GM19468 (cell line): ENCODE data around the gene NTSR1.

Experiments
- ATAC-seq: cut with Tn5 transposase; IDR thresholded peaks from one replicate; pipeline ENCODE4 v1.9.1; 2021; ENCODE audit warnings: mild to moderate bottlenecking, moderate library complexity, moderate number of reproducible peaks; ENCODE audit not compliant: unreplicated experiment; ENCODE audit errors: extremely low read depth

NTSR1 gene

DNA sequence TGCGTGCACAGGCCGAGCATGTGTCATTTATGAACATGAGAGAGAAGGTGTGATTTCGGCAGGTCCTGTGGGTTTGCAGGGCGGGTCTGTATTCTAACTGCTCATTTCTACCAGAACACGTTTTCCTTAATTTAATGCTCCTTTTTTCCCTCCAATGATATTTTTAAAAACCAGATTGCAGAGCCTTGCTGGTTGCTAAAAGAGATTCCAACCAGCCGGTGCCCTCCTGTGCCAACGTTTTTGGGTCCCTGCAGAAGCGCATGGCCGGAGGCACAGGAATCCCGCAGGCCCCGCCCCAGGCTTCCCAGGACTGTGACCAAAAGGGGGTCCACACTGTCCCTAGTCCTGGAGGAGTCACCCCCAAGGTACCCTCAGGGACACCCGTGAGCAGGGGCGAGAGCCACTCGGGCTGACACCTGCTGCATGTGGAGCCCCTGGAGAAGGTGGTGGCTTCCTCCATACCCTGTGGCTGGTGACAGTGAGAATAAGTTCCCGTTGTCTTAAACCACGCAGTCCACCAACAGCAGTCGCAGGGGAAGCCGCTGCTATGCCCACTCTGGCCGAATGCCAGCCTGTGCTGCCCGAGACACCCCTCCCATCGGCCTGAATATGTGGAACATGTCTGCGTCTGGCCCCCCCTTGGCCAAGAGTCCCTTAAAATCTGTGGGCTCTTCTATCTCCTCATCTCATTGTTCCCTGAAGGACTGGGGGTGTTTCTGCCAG lies 15.7 kb upstream of the NTSR1 start:
- ATAC-seq = no peak

DNA sequence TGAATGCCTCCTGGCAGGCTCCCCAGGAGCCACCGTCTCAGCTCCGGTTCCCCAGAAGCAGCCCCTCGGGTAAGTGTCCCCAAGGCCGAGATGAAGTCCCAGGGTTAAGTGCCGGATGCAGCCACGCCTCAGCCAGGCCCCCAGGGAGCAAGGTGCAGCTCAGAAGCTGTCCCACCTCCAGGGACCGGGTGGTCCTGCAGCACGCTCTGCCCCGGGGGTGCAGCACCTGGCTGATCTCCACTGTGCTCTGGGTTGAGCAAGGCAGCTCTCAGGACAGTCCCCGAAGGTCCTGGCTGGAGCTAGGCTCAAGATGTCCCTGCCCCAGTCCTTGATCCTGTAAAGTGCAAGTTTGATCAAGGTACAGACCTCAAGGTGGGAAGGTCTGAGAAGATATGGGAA lies 15.1 kb upstream of the NTSR1 start:
- no peak for ATAC-seq

DNA sequence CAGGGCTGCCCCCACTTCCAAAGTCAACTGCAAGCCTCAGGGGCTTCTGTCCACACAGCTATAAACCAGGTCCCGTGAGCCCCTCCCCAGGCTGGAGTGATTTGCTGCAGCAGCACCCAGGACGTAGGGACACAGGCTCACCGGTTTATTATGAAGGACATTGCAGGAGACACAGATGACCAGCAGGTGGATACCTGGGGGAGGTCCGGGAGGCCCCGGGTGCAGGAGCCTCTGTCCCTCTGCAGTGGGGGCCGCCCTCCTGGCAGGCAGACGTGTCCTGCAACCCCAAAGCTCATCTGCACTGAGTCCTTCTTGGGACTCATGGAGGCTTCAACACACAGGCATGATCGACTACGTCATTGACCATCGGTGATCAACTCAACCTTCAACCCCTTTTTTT lies 14.5 kb upstream of the NTSR1 start:
- no peak for ATAC-seq

DNA sequence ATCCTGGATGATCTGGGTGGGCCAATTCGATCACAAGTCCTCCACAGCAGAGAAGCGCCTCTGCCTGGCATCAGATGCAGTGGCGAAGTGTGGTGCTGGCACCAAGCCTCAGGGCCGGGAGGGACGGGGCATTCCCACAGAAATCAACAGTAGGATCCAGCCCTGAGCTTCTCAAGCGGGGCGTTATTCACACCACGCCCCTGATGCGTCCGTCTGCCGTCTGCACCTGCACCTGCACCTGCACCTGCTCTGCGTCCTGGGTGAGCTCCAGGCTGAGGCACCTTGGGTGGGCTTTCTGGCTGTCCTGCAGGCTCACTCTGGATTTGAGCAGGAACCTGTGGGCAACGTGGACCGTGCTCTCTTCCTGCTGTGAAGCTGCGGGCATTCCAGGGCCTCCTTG lies 13.8 kb upstream of the NTSR1 start:
- ATAC-seq = no peak

DNA sequence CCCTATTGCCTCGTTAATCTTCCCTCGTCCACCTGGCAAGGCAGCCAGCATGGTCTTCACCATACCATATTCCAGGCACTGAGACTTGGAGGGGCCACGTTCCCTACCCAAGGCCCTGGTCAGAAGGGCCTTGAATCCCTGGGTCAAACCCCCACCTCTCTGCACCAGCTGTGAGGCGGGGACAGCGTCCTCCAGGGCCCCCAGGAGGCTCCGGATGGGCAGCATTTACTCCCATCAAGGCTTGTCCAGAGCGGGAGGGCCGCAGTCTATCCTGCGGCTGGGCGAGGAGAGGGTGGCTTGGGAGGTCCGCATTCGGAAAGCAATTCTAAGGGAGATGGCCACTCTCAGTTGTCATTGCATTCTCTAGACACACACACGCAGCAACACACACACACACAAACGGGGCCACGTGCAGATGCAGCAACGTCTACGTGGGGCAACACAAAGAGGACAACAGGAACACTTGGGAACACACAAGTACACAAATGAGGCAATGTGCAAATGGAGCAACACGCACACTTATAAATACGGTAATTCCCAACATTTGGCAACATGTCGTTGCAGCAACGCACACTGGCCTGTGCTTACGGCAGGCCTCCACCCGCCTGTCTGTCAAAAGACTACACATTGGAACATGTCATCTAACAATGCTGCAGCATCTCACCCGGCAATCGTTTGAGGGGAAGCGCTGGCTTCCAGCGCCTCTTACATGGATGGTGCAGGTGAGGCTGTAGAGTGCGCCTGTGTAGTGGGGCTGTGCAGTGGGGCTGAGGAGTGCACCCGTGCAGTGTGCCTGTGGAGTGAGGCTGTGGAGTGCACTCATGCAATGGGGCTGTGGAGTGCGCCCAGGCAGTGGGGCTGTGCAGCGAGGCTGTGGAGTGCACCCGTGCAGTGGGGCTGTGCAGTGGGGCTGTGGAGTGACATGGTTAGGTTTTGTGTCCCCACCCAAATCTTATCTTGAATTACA lies 12.9 kb upstream of the NTSR1 start:
- ATAC-seq = no peak

DNA sequence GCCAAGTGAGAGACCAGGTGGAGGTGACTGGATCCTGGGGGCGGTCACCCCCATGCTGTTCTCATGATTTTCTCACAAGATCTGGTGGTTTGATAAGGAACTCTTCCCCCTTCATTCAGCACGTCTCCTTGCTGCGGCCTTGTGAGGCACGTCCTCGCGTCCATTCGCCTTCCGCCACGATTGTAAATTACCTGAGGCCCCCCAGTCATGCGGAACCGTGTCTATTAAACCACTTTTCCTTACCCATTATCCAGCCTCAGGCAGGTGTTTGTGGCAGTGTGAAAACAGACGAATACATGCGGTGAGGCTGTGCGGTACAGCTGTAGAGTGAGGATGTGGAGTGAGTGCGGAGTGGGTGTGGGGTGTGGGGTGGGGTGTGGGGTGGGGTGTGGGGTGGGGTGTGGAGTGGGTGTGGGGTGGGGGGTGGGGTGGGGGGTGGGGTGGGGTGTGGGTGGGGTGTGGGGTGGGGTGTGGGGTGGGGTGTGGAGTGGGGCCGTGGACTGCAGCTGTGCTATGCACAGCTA lies 12.1 kb upstream of the NTSR1 start:
- ATAC-seq = no peak

DNA sequence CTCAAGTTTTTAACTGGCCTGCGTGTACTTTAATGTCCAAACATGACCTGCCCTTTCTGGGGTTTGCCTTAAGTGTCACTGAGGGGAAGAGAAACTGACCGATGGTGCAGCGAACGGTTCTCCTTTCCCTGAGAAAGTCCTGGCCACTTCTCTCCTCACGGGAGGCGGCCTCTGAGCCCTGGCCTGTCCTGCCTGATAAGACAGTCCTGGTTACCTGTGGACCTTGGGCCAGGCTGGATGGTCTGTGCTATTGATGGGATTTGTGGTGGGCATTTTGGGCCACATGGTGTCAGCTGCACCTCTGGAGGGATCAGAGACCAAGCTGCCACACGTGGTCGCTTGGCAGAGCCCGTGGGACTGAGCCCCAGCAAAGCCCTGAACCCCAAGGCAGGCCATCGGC lies 11.6 kb upstream of the NTSR1 start:
- ATAC-seq = no peak

DNA sequence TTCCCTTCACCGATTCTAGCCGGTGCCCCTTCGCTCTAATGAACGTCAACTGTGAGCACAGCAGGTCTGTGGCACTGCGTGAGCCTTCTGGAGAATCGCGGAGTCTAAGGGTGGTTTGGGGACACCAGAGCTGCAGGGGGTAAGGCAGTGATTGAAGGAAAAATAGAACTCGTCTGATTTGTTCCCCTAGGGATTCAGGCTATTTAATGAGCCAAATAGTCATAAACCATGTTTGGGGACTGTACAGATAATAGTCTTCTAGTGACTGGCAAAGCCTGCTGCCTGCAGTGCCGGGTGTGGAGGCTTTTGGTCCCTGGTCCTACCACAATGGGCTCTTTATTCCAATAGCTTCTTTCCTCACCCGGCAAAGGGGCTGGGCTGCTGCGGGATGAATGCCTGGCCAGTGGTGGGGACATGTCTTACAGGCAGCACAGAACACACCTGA lies 11.1 kb upstream of the NTSR1 start:
- no peak for ATAC-seq

DNA sequence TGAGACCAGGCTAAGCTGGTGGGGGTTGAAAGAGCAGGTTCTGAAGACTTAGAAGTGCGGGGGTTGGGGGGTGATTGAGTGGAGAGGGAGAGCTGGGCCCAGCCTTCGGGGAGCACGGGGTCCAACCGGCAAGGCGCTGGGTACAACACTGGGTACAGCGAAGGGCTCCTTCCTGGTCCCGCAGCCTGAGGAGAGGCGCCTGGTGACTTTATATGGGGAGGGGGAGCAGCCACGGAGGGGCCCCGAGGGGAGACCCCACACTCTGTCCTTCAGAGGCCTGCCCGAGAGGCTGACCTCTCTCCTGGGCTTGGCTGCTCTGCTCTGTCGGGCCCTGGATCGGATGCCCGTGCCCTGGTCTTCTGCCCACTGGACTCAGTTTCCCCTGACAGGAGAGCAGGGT lies 10.4 kb upstream of the NTSR1 start:
- no peak for ATAC-seq

DNA sequence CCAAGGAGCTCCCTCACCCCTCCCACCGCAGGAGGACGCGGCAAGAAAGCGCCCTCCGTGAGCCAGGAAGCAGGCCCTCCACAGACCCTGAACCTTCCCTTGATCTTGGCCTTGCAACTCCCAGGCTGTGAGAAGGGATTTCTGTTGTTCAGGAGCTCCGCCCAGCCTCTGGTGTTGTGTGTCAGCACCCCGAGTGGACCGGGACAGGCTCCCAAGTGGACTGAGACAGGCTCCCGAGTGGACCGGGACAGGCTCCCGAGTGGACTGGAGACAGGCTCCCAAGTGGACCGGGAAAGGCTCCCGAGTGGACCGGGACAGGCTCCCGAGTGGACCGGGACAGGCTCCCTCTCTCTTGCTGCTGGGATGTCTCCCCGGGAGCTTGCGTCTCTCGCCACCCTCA lies 9.3 kb upstream of the NTSR1 start:
- ATAC-seq = no peak

DNA sequence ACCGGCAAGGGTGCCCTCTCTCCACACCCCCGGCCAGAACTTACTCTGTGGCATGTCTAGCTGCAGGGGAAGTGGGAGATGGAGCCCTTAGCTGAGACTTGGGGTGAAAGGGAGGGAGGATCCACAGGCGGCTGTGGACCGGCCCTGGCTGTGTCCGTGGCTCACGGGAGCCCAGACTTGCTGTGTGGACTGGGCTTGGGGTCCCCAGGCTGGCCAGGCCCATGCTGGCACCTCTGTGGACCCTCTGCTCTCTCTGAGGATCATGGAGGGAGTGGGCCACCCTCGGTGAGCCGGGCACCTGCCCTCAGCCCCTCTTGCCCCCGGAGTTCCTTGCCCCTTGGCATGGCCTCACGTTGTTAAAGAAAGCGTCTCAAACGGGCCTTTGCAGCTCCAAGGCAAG lies 8.9 kb upstream of the NTSR1 start:
- no peak for ATAC-seq

DNA sequence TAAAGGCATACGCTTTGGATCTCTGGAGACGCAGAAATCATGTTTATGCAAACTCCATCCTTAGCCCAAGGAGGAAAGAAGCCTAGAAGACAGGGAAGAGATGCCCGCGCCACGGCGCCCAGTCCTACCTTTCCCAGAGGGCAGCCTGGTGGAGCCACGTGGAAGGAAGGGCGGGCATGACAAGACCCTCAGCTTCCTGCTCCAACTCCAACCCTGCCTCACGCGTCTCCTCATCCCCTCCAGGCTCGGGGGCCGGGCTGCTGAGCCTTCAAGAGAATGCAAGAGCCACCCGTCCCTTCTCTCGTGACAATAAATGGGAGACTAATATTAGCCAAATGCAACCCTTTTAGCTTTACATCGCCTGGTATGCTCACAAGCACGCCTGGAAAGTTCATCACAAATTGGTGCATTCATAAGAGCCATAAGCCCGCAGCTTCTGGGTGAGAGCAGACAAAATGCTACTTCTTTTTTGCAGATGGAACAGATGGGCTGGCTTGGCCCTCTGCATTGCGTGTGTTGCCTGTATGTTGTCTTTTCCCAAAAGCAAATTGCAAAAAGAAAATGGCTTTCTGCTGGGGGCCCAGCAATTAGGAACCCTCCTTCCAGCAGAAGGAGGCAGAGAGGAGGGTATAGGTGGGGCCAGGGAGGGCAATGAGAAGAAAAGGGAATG lies 8.2 kb upstream of the NTSR1 start:
- no peak for ATAC-seq

DNA sequence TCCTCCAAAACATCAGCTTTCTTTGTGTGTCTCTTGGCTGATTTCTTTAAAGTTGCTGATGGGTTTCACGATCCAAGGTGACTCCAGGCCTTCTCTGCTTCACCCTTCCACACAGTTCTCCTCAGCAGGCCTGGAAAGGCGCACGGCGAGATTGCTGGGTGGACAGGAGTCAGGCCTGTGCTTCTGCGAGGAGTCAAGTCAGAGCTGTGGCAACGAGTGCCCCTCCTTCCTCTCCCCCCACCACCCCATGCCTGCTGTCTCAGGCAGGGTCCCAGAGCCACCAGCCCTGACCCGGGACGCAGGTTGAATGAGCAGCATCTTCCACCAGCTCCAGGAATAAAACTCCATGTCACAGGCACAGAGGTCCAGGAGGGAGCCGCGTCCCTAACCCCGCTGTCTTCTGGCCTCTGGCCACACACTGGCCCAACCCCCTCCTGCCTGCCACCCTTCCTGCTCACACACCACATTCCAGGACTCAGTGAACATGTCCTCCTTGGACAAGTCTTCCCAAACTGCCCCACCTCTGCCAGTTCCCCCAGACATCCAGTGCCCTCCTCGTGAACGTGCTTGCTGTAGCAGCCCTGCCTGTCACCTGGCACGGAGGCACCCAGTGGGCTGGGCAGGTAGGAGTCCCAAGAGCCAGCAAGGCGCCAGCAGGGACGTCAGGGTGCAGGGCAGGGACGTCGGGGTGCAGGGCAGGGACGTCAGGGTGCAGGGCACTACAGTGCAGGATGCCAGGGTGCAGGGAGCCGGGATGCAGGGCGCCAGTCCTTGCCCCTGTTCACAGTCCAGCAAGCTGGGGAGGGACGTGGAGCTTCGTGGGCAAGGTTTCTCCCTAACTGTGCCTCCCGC lies 7.2 kb upstream of the NTSR1 start:
- ATAC-seq = no peak

DNA sequence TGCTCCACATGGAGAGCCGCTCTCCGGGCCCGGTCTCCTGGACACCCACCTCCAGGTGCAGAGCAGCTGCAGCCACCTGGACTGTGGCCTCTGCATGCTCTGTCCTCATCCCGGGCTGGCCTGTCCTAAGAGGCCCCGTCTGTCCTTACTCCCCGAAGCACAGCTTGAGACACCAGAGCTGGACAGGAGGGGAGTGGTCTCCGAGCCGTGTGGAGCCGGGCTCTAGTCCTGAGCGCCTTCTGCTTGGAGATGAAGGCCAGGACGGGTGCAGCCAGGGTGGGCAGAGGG lies 6.7 kb upstream of the NTSR1 start:
- ATAC-seq = no peak

DNA sequence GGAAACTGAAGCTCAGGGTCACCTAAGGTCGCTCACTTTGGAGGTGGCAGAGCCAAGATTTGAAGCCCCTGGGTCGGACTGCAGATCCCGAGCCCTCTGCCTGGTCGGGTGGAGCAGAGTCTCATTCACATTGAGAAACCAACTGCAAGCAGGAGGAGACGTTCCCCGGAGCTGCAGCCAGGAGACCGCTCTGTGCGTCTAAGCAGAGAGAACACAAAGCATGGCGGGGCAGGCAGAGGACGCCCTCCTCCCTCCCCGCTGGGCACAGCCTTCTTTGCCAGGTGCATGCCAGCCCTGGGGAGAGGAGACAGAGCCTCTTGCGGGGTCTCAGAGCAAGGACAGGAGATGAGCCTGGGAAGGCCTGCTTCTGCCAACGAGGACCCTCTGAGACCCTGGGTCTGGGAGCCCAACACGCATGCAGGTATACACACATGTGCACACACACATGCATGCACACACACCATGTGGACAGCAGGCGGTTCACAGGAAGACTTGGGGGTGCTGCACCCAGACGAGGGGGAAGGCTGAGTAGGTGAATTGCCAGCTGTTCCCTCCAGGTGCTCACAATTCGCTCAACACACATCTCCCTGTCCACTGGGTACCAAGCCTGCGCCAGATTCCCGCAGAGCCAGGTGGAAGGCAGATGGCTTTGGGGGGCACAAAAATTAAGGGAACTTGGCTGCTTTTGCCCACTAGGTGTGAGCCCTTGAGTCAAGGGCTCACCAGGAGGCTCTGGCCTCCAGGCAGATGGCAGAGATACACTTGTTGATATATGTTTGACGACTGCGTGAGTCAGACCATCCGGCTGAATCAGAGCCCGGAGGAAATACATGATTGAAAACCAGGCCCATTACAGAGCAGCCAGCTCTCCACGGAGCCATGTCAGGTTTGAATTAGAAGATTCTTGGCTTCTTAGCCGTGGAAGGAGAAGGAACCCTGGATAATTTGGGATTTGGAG lies 5.5 kb upstream of the NTSR1 start:
- ATAC-seq = no peak

DNA sequence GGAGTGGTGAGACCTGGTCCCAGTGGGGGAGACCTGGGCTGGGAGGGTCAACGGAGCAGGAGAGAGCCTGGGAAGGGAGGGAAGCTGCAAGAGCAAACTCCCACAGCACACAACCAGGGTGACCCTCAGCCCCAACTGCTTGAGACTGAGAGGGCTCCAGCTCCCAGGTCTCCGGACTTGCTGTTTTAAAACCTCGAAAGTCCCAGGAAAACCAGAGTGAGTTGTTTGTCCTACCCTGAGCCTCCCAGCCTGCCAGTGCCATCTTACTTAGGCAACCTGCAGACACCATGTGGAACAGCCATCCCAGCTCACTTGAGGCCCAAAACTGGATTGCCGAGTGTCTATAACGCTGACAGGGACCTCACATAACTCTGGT lies 4.8 kb upstream of the NTSR1 start:
- ATAC-seq = no peak

DNA sequence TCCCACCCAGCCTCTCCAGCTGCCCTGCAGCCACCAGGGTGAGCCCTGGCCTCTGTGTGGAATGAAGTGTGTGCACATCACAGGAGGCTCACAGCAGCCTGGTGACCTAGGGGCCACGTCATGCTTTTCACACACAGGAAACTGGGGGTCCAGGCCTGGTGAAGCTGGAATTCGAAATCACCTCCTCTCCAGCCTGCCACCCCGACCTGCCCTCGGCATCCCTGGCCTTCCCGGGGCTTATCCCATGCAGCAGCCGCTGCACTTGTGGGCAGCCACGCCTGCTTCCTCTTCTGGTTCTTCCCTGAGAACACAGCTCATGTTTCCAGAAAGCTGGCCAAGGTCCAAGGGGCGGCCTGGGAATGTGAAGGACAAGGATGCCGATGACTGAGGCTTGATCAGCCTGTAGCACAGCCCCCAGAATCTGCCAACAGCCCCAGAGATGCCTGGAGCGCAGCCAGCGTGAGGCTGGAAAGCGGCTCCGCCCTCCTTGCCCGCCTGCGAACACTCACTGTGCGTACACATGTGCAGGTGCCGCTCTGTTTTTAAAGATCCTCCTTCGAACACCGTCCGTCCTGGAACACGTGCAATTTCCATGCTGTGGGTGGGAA lies 4.2 kb upstream of the NTSR1 start:
- no peak for ATAC-seq

DNA sequence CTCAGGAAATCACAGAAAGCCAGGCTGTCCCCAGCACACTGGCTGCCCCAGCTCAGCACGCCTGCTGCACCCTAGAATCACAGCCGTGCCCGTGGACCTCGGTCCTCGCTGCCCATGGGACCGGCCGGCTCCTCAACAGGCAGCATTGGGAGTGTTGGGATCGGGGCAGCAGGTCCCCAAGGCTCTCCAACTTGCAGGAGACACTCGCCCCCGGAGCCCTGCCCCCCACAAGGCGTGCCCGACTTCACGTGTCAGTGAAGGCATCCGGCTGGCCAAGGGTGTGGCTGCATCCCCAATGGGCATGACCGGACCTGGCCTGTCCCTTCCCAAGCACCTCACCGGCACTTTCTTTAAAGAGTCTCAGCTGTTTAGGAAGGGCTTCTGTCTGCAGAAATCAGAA lies 3.0 kb upstream of the NTSR1 start:
- ATAC-seq = no peak

DNA sequence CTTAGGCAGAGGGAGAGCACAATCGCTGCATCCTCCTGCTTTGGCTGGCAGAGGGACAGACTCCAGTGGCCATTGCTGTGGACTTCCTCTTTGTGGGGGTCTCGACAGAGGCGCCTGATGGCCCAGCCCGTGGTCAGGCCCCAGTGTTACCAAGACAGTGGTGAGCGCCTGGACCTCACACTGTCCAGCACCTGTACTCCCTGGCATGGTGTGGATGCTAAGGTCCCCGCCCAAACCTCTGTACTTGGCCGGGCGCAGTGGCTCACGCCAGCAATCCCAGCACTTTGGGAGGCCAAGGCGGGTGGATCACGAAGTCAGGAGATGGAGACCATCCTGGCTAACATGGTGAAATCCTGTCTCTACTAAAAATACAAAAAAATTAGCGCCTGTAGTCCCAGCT lies 2.3 kb upstream of the NTSR1 start:
- no peak for ATAC-seq
